Activated CD4-positive, alpha-beta T cell treated with anti-CD3 and anti-CD28 coated beads for 4 hours (primary cell): ENCODE data around the gene TTF1.

Experiments used
- DNase-seq, 2 donors: peaks; one replicate each; pipeline ENCODE4 v3.0.0-alpha.2; 2020

TTF1 gene

DNA sequence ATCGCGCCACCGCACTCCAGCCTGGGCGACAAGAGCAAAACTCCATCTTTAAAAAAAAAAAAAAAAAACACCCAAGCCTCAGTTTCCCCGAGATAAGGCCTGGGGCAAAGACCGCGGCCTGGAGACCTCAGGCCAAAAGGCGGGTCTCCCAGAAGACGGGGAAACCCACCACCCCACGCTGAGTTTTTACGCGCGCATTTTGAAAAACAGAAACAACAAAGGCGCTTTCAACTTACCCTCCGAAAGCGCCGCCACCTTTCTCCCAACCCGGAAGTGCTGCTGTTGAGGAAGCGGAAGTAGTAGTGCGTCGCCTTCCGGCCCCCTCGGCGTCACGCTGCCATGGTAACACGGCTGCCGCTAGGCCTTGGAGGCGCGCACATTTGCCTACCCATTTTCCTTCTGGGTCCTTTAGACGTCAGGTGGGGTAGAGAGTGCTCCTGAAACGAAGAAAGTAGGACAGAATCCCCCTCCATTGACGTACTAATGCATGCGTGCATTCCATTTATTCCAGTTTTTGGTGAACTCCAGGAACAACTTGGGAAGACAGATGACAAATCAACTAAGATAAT lies at the start of gene TTF1:
TTF1 (minus strand) TSS at position 287 of the 569 bp plus-strand sequence. CDS start 4,019 bp downstream, outside the sequence.
- DNase-seq = peak; percentile 92

DNA sequence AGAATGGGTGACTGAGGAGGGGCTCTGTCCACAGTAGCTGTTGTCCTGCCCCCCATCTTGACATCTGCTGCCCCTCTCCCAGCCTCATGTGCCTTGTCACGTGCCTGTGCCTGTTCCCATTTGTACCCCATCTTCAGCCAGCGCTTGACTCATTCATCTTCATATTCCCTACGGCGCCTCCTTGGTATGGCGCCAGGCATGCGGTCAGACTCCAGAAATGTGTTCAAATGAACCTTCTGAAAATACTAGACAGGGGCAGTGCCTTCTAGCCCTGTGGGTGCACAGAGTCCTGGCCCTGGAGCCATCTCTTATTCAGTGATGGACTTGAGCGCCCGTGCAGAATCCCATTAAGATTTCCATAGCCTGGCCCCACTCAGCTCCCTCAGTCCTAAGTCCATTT lies 49.6 kb upstream of the TTF1 start:
- DNase-seq = no peak

GRCh38 chr9:132451276-132451675 lies 44.6 kb upstream of the TTF1 start:
- no peak for DNase-seq

DNA sequence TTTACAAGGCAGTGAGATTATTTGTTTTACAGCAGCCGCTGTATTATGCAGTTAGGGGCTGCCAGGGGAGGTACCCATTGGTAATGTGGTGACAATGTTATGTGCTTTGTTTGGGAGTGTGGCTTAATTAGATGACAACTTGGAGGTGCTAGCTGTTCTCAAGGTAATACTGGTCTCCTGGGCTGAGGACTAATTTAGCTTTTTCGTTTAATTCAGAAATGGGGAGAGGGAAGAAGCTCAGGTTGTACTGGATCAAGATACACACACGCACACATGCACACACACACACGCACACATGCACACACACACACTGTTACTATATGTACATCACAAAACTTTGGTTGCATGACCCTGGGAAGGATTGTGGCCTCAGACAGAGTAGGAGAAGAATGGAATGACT lies 41.3 kb upstream of the TTF1 start:
- no peak for DNase-seq

DNA sequence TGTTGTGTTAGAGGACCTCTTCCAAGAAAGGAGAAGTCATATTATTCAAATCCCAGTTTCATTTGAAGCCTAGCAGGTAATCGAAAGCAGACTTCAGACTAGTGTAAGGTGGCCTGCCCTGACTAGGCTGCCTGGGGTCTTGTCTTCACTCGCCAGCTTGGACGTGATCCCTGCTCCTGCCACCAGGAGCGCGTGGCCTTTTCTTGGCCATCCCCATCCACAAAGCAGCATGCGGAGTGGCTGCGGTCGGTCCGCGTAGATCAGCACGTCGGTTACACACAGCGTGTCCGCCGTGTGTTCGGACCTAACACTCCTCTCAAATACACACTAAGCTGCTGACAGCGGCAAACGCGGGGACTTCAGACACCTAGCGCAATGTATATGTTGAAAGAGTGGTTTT lies 40.7 kb upstream of the TTF1 start:
- no peak for DNase-seq

GRCh38 chr9:132446887-132447286 lies 40.2 kb upstream of the TTF1 start:
- DNase-seq = no peak

DNA sequence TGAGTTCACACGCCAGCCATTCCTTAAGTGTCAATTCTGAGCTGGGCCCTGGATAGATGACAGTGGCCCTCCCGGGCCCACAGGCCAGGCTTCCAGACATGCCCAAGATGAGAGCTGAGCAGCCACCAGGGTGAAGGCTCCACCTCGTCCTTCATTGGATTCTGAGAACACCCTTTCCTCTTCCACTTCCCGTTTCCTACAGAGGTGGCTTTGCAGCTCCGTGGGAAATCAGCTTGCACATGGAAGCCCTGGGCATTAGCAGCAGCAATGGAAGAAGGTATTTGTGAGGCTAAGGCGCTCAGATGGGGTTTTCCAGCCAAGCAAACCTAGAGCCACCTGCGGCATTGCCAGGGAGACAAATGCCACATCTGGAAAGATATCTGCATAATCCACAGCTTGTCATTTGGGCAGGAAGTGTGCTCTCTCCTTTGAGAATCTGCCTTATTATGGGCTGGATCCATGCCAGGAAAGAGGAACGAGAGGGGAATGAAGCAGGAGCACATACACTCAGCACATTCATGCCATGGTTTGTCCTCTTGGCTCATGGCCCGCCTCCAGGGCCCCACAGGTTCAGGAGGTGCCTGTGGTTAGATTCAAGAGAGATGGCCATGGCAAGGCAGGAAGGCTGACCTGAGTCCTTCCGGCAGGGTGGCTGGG lies 37.4 kb upstream of the TTF1 start:
- no peak for DNase-seq

DNA sequence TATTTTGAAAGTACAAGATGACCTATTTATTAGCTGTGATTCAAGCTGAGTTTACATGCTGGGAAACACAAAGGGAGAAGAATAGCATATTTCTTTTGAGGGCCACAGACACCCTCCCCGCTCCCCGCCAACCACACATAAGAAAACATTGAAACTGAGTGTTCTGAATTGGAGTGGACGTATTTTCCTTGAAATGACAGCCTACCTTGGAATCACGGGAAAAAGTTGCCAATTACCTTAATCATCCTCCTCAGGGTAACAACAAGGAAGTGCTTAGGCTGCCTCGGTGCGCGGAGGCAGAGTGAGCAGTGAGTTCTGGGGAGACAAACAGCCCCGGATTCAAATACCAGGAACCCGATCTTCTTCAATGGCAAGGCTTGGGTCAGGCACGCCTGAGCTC lies 34.8 kb upstream of the TTF1 start:
- no peak for DNase-seq

DNA sequence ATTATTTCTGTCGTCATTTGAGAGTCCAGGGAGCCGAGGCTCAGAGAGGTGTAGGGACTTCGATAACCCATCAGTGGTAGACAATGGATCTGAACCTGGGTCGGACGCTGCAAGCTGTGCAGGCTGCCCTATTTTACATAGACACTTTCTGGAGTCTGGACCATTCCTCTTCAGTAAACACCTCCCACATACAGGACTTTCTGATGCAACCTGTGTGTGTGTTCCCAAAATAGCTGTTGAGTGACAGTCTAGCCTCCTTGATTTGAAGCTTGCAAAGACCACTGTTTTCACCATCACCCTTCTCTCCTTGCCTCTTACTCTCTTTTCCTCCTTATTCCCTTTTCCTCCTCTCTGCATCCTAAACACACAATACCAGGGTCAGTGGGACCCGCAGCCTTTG lies 34.1 kb upstream of the TTF1 start:
- no peak for DNase-seq

DNA sequence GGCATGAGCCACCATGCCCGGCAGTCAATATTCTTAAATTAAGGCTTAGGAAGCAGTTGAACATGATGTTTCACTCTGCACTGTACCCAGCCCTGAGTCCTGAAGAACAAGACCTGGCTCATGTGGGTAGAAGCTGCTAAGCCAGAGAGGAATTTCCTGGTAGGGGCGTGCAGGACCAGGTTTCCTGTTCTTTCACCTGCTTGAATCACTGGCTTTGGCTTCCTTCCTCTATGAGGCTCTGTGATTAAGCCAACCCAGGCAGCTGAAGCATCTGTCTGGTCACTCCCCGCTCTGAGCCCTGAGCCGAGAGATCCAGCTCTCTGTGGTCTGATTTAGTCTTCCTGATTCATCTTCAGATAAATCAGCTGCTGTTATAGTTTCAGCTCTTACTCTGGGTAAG lies 32.5 kb upstream of the TTF1 start:
- no peak for DNase-seq

DNA sequence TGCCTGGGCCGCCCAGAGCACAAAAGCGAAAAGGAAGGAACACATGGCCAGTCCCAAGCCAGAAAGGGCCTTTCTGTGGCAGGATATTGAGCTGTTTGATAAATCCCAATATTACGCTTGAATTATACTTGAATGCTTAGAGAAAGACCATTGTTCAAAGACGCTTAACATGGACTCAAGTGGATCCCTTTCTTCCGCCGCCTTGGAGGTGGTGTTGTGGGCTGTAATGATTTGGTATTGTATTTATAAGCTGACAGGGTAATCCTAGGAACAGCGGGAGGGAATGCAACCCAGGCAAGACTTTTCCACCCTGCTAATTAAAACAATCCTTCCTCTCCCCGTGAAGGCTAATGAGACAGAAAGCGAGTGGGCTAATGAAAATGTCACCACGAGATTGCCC lies 28.2 kb upstream of the TTF1 start:
- DNase-seq = no peak

- DNase-seq = no peak
Observed at GRCh38 chr9:132430998-132431397, 24.4 kb upstream of the TTF1 start.

- DNase-seq = no peak
Observed at GRCh38 chr9:132426639-132427414, 20.2 kb upstream of the TTF1 start.

DNA sequence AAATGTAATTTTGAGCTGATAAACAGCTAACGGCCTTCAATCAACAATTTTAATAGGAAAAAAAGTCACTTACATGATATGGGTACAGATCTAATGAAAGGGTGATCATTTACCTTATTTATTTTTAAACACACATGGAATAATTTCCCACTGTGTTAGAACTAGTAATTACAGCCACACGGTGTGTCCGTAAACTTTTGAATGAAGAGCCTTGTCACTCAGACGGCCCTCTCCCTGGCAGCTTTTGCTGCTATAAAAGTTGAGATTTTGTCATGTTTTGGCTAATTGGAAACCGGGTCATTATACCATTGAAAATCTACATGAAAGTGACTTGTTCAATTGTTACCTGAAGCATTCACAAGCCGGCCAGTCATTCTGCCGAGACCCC lies 19.0 kb upstream of the TTF1 start:
- DNase-seq = no peak

DNA sequence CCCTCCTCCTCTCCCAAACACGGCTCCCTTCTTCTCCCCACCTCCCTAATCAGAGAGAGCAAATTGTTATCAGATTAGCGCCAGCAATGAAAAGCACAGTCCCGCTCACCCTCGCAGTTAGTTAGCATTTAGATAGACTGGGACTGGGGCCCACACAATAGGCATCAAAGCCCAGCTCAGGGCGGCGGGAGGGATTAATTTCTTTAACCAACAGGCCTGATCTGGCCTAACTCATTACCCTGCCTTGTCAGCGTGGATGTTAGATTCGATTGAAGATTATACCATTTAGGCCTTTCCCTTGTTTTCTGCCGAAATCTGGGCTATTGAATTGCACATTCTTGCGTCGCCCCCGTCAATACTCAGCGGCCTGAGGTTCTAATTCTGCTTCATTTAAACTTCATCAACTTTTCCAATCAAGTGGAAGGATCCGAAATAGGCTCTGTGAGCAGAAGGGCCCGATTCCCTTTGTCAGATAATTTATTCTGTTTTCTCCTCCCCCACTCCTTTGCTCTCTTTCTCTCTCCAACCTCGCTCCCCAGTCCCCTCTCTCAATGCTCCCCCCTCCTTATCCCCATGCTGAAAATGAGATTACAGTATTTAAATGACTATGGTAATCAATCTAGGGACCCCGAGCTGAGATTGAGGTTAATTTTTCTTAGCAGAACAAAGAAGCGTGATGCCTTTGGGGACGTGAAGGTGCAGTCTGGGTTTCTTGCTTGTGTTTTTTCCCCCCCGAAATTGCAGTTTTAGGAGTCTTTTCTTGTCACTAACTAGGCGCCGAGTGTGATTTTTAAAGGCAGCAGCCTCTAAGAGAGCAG lies 18.4 kb upstream of the TTF1 start:
- no peak for DNase-seq

- DNase-seq = no peak
Observed at GRCh38 chr9:132423503-132423902, 16.9 kb upstream of the TTF1 start.

DNA sequence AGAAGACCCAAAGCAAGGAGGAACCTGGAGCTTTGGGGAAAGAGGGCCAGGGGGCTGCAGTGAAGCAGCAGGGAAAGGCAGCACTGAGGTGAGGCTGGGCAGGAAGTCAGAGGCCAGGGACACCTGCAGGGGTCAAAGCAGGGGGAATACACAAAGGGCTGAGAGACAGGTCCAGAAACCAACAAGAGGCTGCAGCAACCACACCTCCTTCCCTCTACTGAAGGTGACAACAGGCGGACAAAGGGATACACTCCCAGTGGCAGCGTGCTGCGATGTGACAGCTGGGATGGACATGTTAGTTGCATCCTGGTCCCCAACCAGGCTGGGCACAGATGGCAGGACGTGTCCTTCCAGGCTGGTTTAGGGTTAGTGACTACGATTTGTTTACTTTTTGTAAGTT lies 15.9 kb upstream of the TTF1 start:
- no peak for DNase-seq

GRCh38 chr9:132418726-132419363 lies 12.2 kb upstream of the TTF1 start:
- DNase-seq = no peak

- no peak for DNase-seq
Observed at GRCh38 chr9:132415181-132415580, 8.5 kb upstream of the TTF1 start.

DNA sequence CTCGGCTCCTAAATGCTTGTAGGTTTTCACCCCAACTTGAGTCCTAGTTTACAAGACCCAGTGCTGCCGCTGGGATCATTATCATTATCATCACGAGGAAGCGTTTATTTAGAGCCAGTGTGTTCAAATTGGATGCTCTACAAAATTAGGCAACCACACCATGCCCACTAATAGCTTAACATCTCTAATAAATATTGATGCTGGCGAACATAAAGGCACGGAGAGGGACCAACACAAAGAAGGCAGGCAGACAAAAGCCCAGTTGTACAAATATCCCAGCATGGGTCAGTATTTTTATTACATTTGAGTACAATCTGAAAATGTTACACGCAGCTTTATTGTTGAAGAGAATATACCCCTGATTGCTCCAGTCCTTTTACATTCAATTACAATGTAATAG lies 8.1 kb upstream of the TTF1 start:
- no peak for DNase-seq

DNA sequence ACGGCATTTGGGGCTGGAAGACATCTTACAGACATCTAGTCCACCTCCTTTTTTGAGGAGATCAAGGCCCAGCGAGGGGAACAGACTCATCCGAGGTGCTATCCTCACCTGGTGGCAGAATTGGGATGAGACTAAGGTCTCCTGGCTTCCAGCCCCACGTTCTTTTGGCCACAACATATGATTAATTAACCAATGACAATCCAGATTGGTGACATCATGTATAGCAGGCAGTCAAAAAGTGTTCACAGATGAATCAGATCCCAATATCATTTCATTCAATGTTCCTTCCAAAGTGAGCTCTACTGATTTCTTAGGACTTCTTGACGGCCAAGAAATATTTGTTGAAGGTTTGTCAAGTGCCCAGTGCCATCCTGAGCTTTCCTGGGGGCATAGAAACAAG lies 7.3 kb upstream of the TTF1 start:
- DNase-seq = no peak

DNA sequence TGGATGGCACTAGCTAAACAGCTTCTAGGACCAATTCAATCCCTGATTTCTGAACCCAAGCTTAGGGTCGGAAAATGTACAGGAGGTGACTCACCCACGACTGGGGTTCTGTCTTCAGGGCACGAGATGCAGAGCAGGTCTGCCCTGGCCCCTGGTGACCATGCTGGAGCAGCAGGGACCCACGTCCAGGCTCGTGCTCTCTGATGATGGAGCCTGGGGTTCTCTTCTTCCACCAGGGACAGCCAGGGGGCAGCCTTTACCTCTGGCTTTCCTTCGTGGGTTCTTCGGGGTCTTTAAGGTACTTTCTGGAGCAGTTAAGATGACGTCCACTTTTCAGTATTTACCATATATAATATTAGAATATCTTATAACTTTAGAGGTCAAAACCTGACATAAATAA lies 5.4 kb upstream of the TTF1 start:
- DNase-seq = no peak

- DNase-seq = peak; percentile 62 to 64
Observed at GRCh38 chr9:132411091-132411508, 4.5 kb upstream of the TTF1 start.
